Right kidney (tissue), 9 donors: Measurements from ENCODE around the gene ZDHHC21.

Source experiments
- DNase-seq: peaks from one replicate; pipeline ENCODE4 v3.0.0-alpha.2; 2016
- long read RNA-seq, 8 donors: transcript quantifications; one replicate each; lab custom pipeline, GENCODE V29; 2026

The ZDHHC21 gene
- long read RNA-seq, donor 1, full-length matches to known transcripts, result 2 of 2 reads
- long read RNA-seq, donor 1, partial matches to known transcripts, result 0 of 2 reads
- long read RNA-seq, donor 1, other reads (novel, unspliced or antisense), result 0 of 2 reads
- long read RNA-seq, donor 2, full-length matches to known transcripts, result 2 of 2 reads
- long read RNA-seq, donor 2, partial matches to known transcripts, result 0 of 2 reads
- long read RNA-seq, donor 2, other reads (novel, unspliced or antisense), result 0 of 2 reads
- long read RNA-seq, donor 3, result 0 reads
- long read RNA-seq, donor 4, result 0 reads
- long read RNA-seq, donor 5, full-length matches to known transcripts, result 3 of 3 reads
- long read RNA-seq, donor 5, partial matches to known transcripts, result 0 of 3 reads
- long read RNA-seq, donor 5, other reads (novel, unspliced or antisense), result 0 of 3 reads
- long read RNA-seq, donor 6, full-length matches to known transcripts, result 1 of 1 reads
- long read RNA-seq, donor 6, partial matches to known transcripts, result 0 of 1 reads
- long read RNA-seq, donor 6, other reads (novel, unspliced or antisense), result 0 of 1 reads
- long read RNA-seq, donor 7, full-length matches to known transcripts, result 2 of 2 reads
- long read RNA-seq, donor 7, partial matches to known transcripts, result 0 of 2 reads
- long read RNA-seq, donor 7, other reads (novel, unspliced or antisense), result 0 of 2 reads
- long read RNA-seq, donor 8, full-length matches to known transcripts, result 2 of 2 reads
- long read RNA-seq, donor 8, partial matches to known transcripts, result 0 of 2 reads
- long read RNA-seq, donor 8, other reads (novel, unspliced or antisense), result 0 of 2 reads

DNA sequence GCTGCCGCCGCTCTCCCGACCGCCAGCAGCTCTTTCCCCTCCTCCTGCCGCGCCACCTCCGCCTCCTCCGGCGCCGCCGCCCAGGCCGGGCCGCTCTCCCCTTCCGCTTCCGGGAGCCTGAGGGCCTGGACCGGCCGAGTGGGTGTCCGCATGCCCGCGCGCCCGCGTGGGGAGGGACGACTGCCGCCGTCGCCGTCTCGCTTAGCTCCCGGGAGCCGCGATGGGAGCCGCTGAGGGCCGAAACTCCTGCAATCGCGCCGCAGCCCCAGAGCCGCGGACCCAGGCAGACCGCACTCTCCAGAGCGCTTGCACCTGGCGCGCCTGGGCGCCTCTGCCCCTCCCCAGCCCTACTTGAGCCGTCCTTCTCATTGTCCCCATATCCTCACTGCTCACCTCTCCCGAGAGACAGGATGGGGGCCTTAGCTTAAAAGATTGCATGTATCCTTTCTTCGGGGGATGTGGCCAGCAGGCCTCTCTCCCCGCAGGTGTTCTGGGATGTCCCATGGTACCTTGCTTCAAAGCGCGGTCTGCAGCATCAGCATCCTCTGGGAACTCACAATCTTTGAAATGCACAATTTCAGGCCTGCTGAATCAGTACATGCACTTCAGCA lies at the start of gene ZDHHC21:
ZDHHC21 (minus strand) TSS at position 182 of the 611 bp plus-strand sequence. CDS start 19,092 bp downstream, outside the sequence.
- peak; percentile 86 for DNase-seq

DNA sequence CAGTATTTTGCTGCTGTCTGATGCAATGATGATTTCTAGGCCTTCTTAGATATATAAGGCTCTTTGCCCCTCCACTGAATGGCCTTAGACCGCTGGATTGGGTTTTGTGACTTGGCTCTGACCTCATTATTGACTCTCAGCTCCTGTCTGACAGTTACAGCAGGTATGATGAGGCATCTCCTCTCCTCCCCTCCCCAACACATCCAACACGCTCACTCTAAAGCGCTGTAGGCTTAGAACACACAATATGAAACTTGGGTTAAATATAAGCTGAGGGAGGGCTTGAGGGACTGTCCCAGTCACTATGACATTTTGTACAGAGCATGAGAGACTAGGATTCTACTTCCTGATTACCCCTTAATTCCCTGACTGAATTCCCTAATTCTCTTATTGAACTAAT lies 48.1 kb upstream of the ZDHHC21 start:
- DNase-seq, result no peak

- DNase-seq, result no peak
Measured at GRCh38 chr9:14733133-14733532, 39.9 kb upstream of the ZDHHC21 start.

DNA sequence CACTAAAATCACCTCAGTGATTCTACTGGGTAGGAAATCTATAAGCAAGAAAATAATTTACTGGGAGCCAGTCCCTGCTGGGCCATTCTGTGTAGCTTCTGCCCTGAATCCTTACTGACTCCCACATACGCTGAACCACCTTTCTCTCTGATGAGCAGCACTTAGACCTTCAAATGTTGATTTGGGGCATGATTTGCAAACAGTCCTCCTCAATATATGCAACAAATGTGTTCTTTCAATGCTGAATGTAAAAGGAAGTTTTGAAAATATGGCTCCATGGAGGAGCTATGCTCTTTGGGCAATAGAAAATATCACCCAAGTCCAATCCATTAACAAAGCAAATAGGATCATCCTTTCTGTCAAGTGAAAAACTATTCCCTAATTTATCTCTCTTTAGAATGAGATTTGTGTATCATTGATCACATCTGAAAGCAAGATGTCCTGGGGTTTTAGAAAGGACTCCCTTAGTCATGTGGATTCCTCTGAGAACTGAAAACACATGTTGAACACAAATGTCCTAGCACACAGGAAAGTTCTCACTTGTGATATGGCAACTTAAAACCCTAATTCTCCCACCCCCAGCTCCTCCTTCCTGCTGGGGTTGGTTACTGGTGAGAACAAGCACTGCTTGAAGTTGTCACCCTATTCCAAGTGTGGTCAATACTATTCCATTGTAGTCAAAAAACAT lies 38.2 kb upstream of the ZDHHC21 start:
- DNase-seq, result no peak

DNA sequence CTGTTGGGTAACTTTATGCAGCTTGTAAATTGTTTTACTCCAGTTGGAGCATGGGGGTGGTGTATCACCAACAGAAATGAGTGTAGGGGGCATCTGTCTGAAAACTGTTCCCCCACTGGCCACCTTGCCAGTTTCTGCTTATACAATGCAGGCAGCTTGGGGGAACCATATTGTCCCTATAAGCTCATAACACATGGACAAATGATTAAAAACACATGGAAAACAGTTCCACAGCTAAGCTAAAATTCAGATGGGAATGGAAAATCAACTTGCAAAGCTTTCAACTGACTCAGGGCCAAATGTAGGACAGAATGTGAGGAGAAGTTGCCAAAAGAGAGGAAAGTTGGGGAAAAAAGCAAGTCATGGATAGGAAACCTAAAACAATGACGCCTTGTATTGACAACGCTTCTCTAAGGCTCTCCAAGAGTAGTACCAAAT lies 37.2 kb upstream of the ZDHHC21 start:
- no peak for DNase-seq

- DNase-seq, result no peak
Measured at GRCh38 chr9:14723301-14723700, 30.1 kb upstream of the ZDHHC21 start.

- DNase-seq, result no peak
Measured at GRCh38 chr9:14722391-14723035, 29.3 kb upstream of the ZDHHC21 start, which contains the start of gene CER1. Gene CER1 (minus strand): TSS chr9:14722733. CDS start chr9:14722672, 61 bp downstream.

DNA sequence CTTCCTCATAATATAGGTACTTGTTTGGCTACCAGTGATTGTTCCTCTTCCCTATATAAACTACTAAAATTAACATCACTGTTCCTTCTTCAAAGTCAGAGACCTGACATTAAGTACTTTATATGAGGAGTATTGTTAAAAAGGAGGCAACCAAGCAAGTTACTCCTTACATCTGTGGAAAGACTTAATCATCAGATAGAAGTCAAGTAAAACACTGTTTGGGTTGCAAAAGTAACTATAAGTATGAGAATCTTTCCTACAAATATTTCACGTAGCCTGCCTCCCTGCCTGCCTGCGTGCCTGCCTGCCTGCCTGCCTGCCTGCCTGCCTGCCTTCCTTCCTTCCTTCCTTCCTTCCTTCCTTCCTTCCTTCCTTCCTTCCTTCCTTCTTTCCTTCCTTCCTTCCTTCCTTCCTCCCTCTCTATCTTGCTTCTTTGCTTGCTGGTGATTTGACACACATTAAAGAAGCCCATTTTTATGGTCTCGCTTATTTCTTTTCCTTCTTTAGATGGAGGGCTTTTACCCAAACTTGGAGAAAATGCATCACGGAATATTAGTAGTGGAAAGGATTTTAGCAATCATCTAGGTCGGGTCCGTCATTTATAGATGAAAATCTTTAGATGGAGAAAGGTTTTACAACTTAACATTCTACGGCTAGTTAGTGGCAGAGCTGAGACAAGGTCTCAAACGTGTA lies 26.1 kb upstream of the ZDHHC21 start:
- DNase-seq, result no peak

- DNase-seq, result no peak
Measured at GRCh38 chr9:14715102-14715501, 21.9 kb upstream of the ZDHHC21 start.

DNA sequence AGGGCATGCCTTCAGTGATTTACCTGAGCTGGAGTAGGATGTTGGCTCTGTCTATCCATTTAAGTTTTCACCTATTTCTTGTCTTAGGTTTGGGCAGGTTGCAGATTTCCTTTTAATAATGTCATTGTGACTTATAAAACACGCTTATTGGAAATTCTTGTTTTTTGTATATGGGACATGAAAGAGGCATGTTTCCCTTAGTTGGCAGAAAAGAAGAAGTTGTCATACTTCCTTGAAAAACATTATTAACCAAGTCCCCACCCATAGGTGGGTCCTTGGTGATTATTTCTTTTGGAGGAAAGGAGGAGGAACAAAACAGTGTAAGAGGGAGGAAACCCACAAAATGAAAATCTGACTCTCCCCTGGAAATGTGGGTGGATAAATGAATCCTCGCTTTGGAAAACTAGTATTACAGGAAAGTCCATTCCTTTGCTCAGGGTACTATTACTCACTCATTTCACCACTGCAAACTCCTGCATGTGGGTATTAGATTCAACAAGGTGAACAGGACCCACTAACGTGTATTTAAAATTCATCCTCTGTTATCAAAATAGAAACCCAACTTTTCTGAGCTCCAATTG lies 20.0 kb upstream of the ZDHHC21 start:
- no peak for DNase-seq

DNA sequence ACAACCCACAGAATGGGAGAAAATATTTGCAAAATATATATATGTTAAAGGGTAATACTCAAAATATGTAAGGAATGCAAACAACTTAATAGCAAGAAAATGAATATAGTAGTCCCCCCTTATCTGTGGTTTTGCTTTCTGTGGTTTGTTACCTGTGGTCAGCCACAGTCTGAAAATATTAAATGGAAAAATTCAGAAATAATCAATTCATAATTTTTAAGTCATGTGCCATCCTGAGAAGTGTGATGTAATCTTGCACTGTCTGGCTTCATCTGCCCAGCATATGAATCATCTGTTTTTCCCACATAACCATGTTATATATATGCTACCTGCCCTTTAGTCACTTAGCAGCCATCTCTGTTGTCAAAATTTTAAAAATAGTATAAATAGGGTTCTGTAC lies 17.6 kb upstream of the ZDHHC21 start:
- DNase-seq, result no peak

- DNase-seq, result no peak
Measured at GRCh38 chr9:14706530-14707140, 13.4 kb upstream of the ZDHHC21 start.

GRCh38 chr9:14705079-14705478 lies 11.8 kb upstream of the ZDHHC21 start:
- no peak for DNase-seq

GRCh38 chr9:14704281-14704680 lies 11.0 kb upstream of the ZDHHC21 start:
- DNase-seq, result no peak

DNA sequence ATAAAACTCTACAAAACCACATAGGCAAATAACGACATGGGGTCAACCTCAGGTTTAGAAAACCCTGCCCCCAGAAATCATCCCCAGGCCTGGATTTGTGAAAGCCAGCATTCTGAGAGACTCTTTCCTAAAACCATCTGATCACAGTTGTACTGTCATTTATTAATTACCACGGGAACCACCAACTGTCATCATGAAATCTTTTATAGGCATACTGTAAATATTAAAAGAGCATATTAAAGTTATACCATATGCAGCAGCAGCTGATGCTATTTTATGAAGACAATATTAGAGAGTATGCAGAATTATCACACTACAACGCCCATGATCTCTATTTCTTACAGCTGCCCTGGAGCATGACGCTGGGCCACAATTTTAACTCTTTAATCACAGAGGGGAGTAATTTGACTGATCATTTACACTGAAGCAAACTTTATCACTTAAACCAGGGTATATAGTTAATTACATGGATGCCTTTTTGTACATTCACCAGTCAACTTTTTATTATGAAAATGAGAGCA lies 9.0 kb upstream of the ZDHHC21 start:
- no peak for DNase-seq

DNA sequence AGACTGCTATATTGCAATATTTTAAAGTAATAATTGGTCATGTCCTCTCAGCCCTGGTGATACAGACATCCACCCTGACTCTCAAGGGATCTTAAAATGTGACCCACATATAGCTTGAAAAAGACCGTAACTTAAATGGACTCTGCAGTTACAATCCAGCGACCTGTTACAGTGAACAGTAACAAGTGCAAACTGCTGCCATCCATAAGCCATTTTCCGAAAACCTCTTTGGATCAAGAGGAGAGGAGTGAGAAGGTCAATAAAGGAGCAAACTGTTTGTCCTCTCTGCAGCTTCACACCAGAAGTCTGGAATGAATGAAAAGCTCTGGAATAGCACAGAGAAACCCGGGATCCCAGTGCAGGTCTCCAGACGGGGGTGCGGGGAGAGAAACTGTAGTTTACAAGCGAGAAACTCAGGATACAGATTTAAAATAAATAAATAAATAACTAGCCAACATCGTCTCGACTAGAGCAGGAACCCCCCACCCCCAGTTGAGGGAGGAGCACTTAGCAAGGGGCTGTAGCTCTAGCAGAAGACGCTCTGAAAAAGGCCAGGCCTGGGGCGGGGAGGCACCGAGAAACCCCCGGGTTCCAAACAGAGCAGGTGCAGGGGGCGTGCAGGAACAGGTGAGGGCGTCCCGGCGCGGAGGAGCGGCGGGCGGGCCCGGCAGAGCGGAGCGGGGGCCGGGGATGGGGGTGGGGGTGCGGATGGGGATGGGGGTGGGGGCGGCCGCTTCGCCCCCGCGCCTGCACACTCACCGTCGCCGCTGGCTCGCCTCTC lies 572 bp downstream of the ZDHHC21 start:
- DNase-seq, result peak; percentile 67

- no peak for DNase-seq
Measured at GRCh38 chr9:14690948-14691730, 2.1 kb downstream of the ZDHHC21 start.

DNA sequence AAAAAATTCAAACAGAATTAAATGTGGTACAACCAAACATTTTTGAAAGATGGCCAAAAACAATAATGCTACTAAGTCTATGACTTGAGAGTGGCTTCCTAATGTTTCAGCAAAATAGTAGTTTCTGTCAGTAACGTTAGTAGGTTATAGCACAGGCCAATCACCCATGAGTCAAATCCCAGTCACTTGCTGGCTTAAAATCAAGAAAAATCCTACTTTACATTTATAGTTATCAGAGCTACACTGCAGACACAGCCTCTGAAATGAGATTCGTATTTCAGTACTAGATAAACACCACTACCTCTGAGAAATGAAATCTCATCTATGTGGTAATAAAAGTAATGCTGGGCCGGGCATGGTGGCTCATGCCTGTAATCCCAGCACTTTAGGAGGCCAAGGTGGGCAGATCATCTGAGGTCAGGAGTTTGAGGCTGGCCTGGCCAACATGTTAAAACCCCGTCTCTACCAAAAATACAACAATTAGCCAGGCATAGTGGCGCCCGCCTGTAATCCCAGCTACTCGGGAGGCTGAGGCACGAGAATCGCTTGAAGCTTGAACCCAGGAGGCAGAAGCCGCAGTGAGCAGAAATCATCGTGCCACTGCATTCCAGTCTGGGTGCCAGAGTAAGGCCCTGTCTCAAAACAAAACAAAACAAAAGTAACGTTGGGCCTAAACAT lies 6.1 kb downstream of the ZDHHC21 start:
- DNase-seq, result no peak
